BE2C (cell line): ENCODE data around the gene CHURC1.
"Not testable (repeated sequence)": the region's sequence is repeated elsewhere in the genome, so short reads cannot be mapped to it uniquely, and the experiment has no call there.

ENCODE experiments used
- DNase-seq: peaks from one replicate; pipeline ENCODE4 v3.0.0-alpha.2; 2020
- H3K27me3 ChIP-seq: fragments of 250-450 bp; sonication (Bioruptor Pico); 2 replicates; pipeline ENCODE4 v1.5.1; 2020; ENCODE audit warnings: mild to moderate bottlenecking
- H3K36me3 ChIP-seq: fragments of 250-450 bp; sonication (Bioruptor Pico); 2 replicates; pipeline ENCODE4 v1.5.1; 2020; ENCODE audit warnings: mild to moderate bottlenecking
- H3K4me1 ChIP-seq: fragments of 250-450 bp; sonication (Bioruptor Pico); 2 replicates; pipeline ENCODE4 v1.5.1; 2020
- H3K4me3 ChIP-seq: 2 replicates; pipeline ENCODE4 v1.5.1; 2011; ENCODE audit warnings: low read depth, low read length
- H3K9me3 ChIP-seq: fragments of 250-450 bp; sonication (Bioruptor Pico); 2 replicates; pipeline ENCODE4 v1.5.1; 2020
- CTCF ChIP-seq: IDR thresholded peaks from 2 replicates; pipeline ENCODE4 v1.5.1; 2012; ENCODE audit warnings: mild to moderate bottlenecking, low read depth, low read length

CHURC1 gene

DNA sequence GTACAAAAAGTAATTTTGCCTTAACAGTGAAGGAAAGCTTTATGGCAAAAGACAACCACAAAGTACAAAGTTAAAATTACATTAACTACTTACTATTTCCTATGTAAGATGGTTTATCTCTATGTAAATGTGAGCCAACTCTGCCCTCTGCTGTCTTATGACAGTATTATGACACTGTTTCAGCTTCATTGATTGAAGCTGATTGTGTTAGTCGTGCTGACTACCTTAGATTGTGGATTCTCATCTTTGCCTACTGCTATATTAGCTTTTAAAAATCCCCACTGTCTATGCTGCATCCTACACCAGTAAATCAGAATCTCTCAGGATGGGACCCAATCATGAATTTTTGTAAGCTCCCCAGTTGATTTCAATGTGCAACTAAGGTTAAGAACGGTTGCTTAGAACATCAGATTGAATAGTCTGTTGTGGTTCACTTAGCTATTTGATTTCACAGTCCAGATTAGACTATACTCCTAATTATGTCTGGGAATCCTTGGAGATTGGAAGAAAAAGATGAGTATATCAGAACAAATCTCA, 22.3 kb upstream of the CHURC1 start:
- peak; percentile 64 for TF ChIP-seq CTCF
- Histone ChIP-seq H3K4me3 (no peak overlapping the region), H3K9me3 (no peaks in the 10 kb centered on the region), H3K4me1 (no peaks in the 10 kb centered on the region), H3K27me3 (peaks cover 20% of the 10 kb centered on the region), H3K36me3 (no peaks in the 10 kb centered on the region)
- peak; percentile 45 for DNase-seq

GRCh38 chr14:64899958-64900357, 14.3 kb upstream of the CHURC1 start:
- no peak for TF ChIP-seq CTCF

GRCh38 chr14:64906022-64906421, 8.2 kb upstream of the CHURC1 start:
- H3K9me3 ChIP-seq, result no peaks in the 10 kb centered on the region
- H3K4me3 ChIP-seq, result no peak overlapping the region
- H3K4me1 ChIP-seq, result no peaks in the 10 kb centered on the region
- no peaks in the 10 kb centered on the region for H3K36me3 ChIP-seq
- peaks cover 4% of the 10 kb centered on the region; the same call in 1 of the 2 replicates for H3K27me3 ChIP-seq
- no peak for DNase-seq
- TF ChIP-seq CTCF, result no peak

More at GRCh38 chr14:64899958-64900357, 14.3 kb upstream of the CHURC1 start:
- Histone ChIP-seq H3K4me3 (no peak overlapping the region), H3K9me3 (no peaks in the 10 kb centered on the region), H3K36me3 (no peaks in the 10 kb centered on the region), H3K27me3 (peaks cover 6% of the 10 kb centered on the region; the same call in 1 of the 2 replicates), H3K4me1 (no peaks in the 10 kb centered on the region)
- no peak for DNase-seq

GRCh38 chr14:64910847-64911495, 3.3 kb upstream of the CHURC1 start:
- H3K36me3 ChIP-seq, result no peaks in the 10 kb centered on the region
- H3K27me3 ChIP-seq, result peaks cover 4% of the 10 kb centered on the region; the same call in 1 of the 2 replicates
- H3K4me1 ChIP-seq, result peaks cover 3% of the 10 kb centered on the region; the same call in 1 of the 2 replicates
- DNase-seq, result peak; percentile 22
- H3K4me3 ChIP-seq, result no peak overlapping the region; the same call in 1 of the 2 replicates
- TF ChIP-seq CTCF, result peak; percentile 81
- no peaks in the 10 kb centered on the region for H3K9me3 ChIP-seq

GRCh38 chr14:64912261-64912660, 2.0 kb upstream of the CHURC1 start:
- Histone ChIP-seq H3K9me3 (no peaks in the 10 kb centered on the region), H3K4me3 (no peak overlapping the region), H3K36me3 (no peaks in the 10 kb centered on the region), H3K27me3 (0 out of 2 replicates have a peak, but pooled peaks cover 3% of the 10 kb centered on the region), H3K4me1 (peaks cover 3% of the 10 kb centered on the region; the same call in 1 of the 2 replicates)
- no peak for DNase-seq
- TF ChIP-seq CTCF, result no peak

DNA sequence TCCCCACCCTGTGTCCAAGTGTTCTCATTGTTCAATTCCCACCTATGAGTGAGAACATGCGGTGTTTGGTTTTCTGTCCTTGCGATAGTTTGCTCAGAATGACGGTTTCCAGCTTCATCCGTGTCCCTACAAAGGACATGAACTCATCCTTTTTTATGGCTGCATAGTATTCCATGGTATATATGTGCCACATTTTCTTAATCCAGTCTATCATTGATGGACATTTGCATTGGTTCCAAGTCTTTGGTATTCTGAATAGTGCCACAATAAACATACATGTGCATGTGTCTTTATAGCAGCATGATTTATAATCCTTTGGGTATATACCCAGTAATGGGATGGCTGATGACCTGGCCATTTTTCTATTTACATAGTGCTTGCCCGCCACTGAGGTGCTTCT, 778 bp upstream of the CHURC1 start:
- not testable (repeated sequence) for H3K4me1 ChIP-seq, H3K36me3 ChIP-seq, H3K9me3 ChIP-seq, H3K27me3 ChIP-seq, H3K4me3 ChIP-seq, DNase-seq
